ENCODE measurements around the gene PRKN.
A peak's percentile ranks its signal among the peaks of the same experiment; 100 is the strongest.

PRKN gene

GRCh38 chr6:162627362-162627761 lies 100.2 kb downstream of the PRKN start:
- CTCF ChIA-PET = no interaction called here
- DNase-seq (ENCODE audit: extremely low spot score) = no peak
- TF ChIP-seq SP1 (IDR thresholded peaks at IDR 0.05) (no peak), ZNF384 (IDR thresholded peaks at IDR 0.05) (no peak)

GRCh38 chr6:162626869-162627268 lies 100.7 kb downstream of the PRKN start:
- DNase-seq (ENCODE audit: extremely low spot score) = no peak
- TF ChIP-seq LEF1 (IDR thresholded peaks at IDR 0.05; ENCODE audit: borderline replicate concordance) = no peak
- no peak for TF ChIP-seq L3MBTL2 (conservative IDR thresholded peaks at IDR 0.05)
- no peak for TF ChIP-seq ARNT (IDR thresholded peaks at IDR 0.05)
- TF ChIP-seq FOXK2 (IDR thresholded peaks at IDR 0.05) = no peak
- TF ChIP-seq CTBP1 (IDR thresholded peaks at IDR 0.05; ENCODE audit: borderline replicate concordance) = no peak
- no peak for TF ChIP-seq FOXA1 (IDR thresholded peaks at IDR 0.05)
- TF ChIP-seq SP1 (IDR thresholded peaks at IDR 0.05) = no peak
- TF ChIP-seq FOXM1 (IDR thresholded peaks at IDR 0.05; ENCODE audit: borderline replicate concordance) = no peak
- no peak for TF ChIP-seq SUZ12 (IDR thresholded peaks at IDR 0.05)
- TF ChIP-seq ZNF384 (IDR thresholded peaks at IDR 0.05) = no peak
- TF ChIP-seq NFRKB (IDR thresholded peaks at IDR 0.05) = no peak
- ChIA-PET POLR2A (no interaction called here), CTCF (no interaction called here)

More at GRCh38 chr6:162627362-162627761, 100.2 kb downstream of the PRKN start:
- POLR2A ChIA-PET = no interaction called here

DNA sequence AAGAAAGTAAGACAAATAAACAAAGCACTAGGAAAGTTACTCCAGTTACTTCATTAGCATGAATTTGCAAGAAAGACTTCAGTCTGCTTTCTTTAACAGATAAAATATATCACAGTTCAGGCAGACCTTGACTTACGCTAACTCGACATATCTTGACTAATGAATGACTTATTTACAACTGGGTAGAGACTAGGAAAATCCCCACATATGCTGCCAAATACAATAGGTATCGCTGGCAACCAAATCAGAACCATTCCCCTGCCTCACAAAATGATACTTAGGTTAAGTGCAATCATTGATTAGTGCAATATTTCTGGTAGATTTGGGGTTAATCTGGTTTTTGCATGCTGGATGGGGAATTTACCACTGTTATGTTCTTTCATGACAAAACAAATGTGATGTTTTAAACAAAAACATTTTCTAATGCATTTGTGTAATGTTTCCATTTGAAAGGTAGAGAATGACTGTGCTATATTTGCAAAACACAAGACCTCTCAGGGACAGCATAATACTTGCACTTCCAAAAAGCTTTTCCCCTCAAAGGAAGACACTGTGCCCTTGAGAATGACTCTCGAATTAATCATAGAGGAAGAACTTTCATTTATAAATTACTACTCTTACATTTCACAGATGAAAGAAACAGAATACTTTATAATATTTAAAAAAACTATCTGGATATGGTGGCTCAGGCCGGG lies 101.6 kb downstream of the PRKN start:
- POLR2A ChIA-PET = no interaction called here
- TF ChIP-seq, protein P1, sequence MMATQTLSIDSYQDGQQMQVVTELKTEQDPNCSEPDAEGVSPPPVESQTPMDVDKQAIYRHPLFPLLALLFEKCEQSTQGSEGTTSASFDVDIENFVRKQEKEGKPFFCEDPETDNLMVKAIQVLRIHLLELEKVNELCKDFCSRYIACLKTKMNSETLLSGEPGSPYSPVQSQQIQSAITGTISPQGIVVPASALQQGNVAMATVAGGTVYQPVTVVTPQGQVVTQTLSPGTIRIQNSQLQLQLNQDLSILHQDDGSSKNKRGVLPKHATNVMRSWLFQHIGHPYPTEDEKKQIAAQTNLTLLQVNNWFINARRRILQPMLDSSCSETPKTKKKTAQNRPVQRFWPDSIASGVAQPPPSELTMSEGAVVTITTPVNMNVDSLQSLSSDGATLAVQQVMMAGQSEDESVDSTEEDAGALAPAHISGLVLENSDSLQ (IDR thresholded peaks at IDR 0.05) = no peak
- TF ChIP-seq NFRKB (IDR thresholded peaks at IDR 0.05) (no peak), FOXK2 (IDR thresholded peaks at IDR 0.05) (no peak), SP1 (IDR thresholded peaks at IDR 0.05) (no peak), HDGF (IDR thresholded peaks at IDR 0.05; ENCODE audit: borderline replicate concordance) (no peak), SUZ12 (IDR thresholded peaks at IDR 0.05) (no peak), TARDBP (IDR thresholded peaks at IDR 0.05) (no peak), FOXM1 (IDR thresholded peaks at IDR 0.05; ENCODE audit: borderline replicate concordance) (no peak), FOXA1 (IDR thresholded peaks at IDR 0.05) (no peak), CTBP1 (IDR thresholded peaks at IDR 0.05; ENCODE audit: borderline replicate concordance) (no peak), L3MBTL2 (conservative IDR thresholded peaks at IDR 0.05) (no peak), LEF1 (IDR thresholded peaks at IDR 0.05; ENCODE audit: borderline replicate concordance) (no peak), ARNT (IDR thresholded peaks at IDR 0.05) (no peak), BHLHE40 (IDR thresholded peaks at IDR 0.05; ENCODE audit: borderline replicate concordance) (no peak), ELF4 (IDR thresholded peaks at IDR 0.05) (no peak), ZNF384 (IDR thresholded peaks at IDR 0.05) (no peak)
- CTCF ChIA-PET = no interaction called here
- DNase-seq (ENCODE audit: extremely low spot score) = no peak

GRCh38 chr6:162622572-162622971 lies 105.0 kb downstream of the PRKN start:
- CTCF ChIA-PET = no interaction called here
- no peak for DNase-seq (ENCODE audit: extremely low spot score)
- TF ChIP-seq BHLHE40 (IDR thresholded peaks at IDR 0.05; ENCODE audit: borderline replicate concordance) = no peak
- no peak for TF ChIP-seq ELF4 (IDR thresholded peaks at IDR 0.05)
- no peak for TF ChIP-seq ZNF384 (IDR thresholded peaks at IDR 0.05)
- no peak for TF ChIP-seq LEF1 (IDR thresholded peaks at IDR 0.05; ENCODE audit: borderline replicate concordance)
- TF ChIP-seq SP1 (IDR thresholded peaks at IDR 0.05) = no peak
- no peak for TF ChIP-seq NFRKB (IDR thresholded peaks at IDR 0.05)
- TF ChIP-seq, protein P1 (IDR thresholded peaks at IDR 0.05) = no peak
- no peak for TF ChIP-seq SUZ12 (IDR thresholded peaks at IDR 0.05)
- no peak for TF ChIP-seq L3MBTL2 (conservative IDR thresholded peaks at IDR 0.05)
- TF ChIP-seq FOXA1 (IDR thresholded peaks at IDR 0.05) = no peak
- no peak for TF ChIP-seq TARDBP (IDR thresholded peaks at IDR 0.05)
- TF ChIP-seq HDGF (IDR thresholded peaks at IDR 0.05; ENCODE audit: borderline replicate concordance) = no peak
- no peak for TF ChIP-seq CTBP1 (IDR thresholded peaks at IDR 0.05; ENCODE audit: borderline replicate concordance)
- TF ChIP-seq FOXM1 (IDR thresholded peaks at IDR 0.05; ENCODE audit: borderline replicate concordance) = no peak
- POLR2A ChIA-PET = no interaction called here

DNA sequence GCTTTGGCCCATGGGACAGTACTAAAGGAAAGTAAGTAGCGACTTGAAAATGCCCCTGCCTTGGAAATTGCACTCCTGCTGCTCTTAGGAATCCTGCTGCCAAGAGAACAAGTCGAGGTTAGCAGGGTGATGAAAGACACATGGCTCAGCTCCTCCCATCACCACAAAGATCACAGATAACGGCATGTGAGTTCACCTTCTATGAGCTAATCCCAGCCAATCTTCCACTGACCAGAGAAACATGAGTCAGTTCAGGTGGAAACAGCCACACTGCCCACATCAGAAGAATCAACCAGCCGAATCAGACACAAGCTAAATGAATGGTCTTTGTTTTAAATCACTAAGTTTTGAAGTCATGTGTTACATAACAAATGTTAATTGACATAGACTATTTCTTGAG lies 106.3 kb downstream of the PRKN start:
- ChIA-PET POLR2A (no interaction called here), CTCF (interaction anchor here (0.6 kb wide), 1 partner anchor 72 kb away, joined by 3 read pairs; no protein-coding TSS in a partner anchor)
- TF ChIP-seq ARNT (IDR thresholded peaks at IDR 0.05) = no peak
- 0 out of 2 replicates have a peak, but pooled peaks have one; percentile 29 for TF ChIP-seq L3MBTL2 (conservative IDR thresholded peaks at IDR 0.05)
- DNase-seq (ENCODE audit: extremely low spot score) = peak; percentile 53

- POLR2A ChIA-PET = no interaction called here
- CTCF ChIA-PET = interaction anchor here (0.9 kb wide), 1 partner anchor 771 kb away, joined by 4 read pairs; no protein-coding TSS in a partner anchor
- TF ChIP-seq TARDBP (IDR thresholded peaks at IDR 0.05) (no peak), SP1 (IDR thresholded peaks at IDR 0.05) (no peak)
- no peak for DNase-seq (ENCODE audit: extremely low spot score)
Observed at GRCh38 chr6:162620073-162620472, 107.5 kb downstream of the PRKN start.

GRCh38 chr6:162618448-162619002 lies 109.0 kb downstream of the PRKN start:
- ChIA-PET POLR2A (no interaction called here), CTCF (interaction anchor here (0.7 kb wide), 1 partner anchor 100 kb away, joined by 6 read pairs; no protein-coding TSS in a partner anchor)
- DNase-seq (ENCODE audit: extremely low spot score) = no peak
- TF ChIP-seq L3MBTL2 (conservative IDR thresholded peaks at IDR 0.05) (no peak), BHLHE40 (IDR thresholded peaks at IDR 0.05; ENCODE audit: borderline replicate concordance) (no peak)
- TF ChIP-seq, protein P1 (IDR thresholded peaks at IDR 0.05) = peak; percentile 88

Data from HEK293T (cell line).